Measurements from ENCODE around the gene HOXC6. TPM values are rescaled to one million over a fixed set of nuclear protein-coding genes. Genes with fewer than 3 reads are reported as not detected.

HOXC6 gene
- total and polyA plus RNA-seq, 11 donors, result 0.04 to 0.40 (median 0.08) TPM; not detected in 8

GRCh38 chr12:53998900-53999236 is 29.4 kb upstream of the HOXC6 start:
- H3K4me1 ChIP-seq, result peaks cover 0 to 48% (median 29%) of the 10 kb centered on the region in 12 donors
- no peaks in the 10 kb centered on the region for H3K36me3 ChIP-seq
- 9 to 15% (median 10%) methylated on average over 13 of the region's 13 CpGs for WGBS, 4 donors
- H3K4me3 ChIP-seq, result no peak overlapping the region
- H3K27ac ChIP-seq, result no peak overlapping the region
- DNase-seq (no peak), ATAC-seq (no peak)
- TF ChIP-seq POLR2A (IDR thresholded peaks at IDR 0.05) (no peak), CTCF (IDR thresholded peaks at IDR 0.05) (no peak)
- intact Hi-C loops (cut with DNase I), result no loop called here
- peaks cover 82 to 100% (median 99%) of the 10 kb centered on the region in 9 donors for H3K27me3 ChIP-seq
- H3K9me3 ChIP-seq, result no peaks in the 10 kb centered on the region

GRCh38 chr12:53999559-54000115 is 28.6 kb upstream of the HOXC6 start:
- H3K27ac ChIP-seq, result no peak overlapping the region
- intact Hi-C loops (cut with DNase I), result loop anchor here in 1 of 10 donors (10.0 kb wide), 1 partner anchor 375 kb away; no protein-coding TSS in a partner anchor
- peaks cover 83 to 100% (median 99%) of the 10 kb centered on the region in 9 donors for H3K27me3 ChIP-seq
- no peak for DNase-seq
- peaks cover 0 to 40% (median 22%) of the 10 kb centered on the region in 12 donors for H3K4me1 ChIP-seq
- no peak for TF ChIP-seq POLR2A (IDR thresholded peaks at IDR 0.05)
- no peak for TF ChIP-seq CTCF (IDR thresholded peaks at IDR 0.05)
- no peaks in the 10 kb centered on the region for H3K36me3 ChIP-seq
- H3K9me3 ChIP-seq, result no peaks in the 10 kb centered on the region
- H3K4me3 ChIP-seq, result peak overlapping the region in 9 of 12 donors; percentile 6 to 40 (median 27)
- ATAC-seq, result no peak
- 2 to 4% (median 3%) methylated on average over 14 to 35 of the region's 35 CpGs for WGBS, 4 donors

GRCh38 chr12:54000116-54001114 is 27.8 kb upstream of the HOXC6 start, which contains the start of gene HOXC9:
Gene HOXC9 (plus strand): TSS chr12:54000161. CDS start chr12:54000189, 28 bp downstream.
- Histone ChIP-seq H3K27ac (no peak within 1 kb of the TSS), H3K27me3 (peaks cover 83 to 100% (median 100%) of the 10 kb centered on the region in 9 donors), H3K4me1 (peaks cover 0 to 32% (median 14%) of the 10 kb centered on the region in 12 donors), H3K36me3 (no peaks in the 10 kb centered on the region), H3K9me3 (no peaks in the 10 kb centered on the region), H3K4me3 (peak within 1 kb of the TSS; percentile 6 to 41 (median 25))
- intact Hi-C loops (cut with DNase I), result loop anchor here in 1 of 10 donors (10.0 kb wide), 1 partner anchor 374 kb away; no protein-coding TSS in a partner anchor
- ATAC-seq (peak in 1 of 4 donors; percentile 35), DNase-seq (no peak)
- TF ChIP-seq CTCF (IDR thresholded peaks at IDR 0.05) (no peak), POLR2A (IDR thresholded peaks at IDR 0.05) (no peak)
- 2 to 6% (median 3%) methylated on average over 14 to 87 of the region's 87 CpGs for WGBS, 4 donors

Measured in heart left ventricle (tissue), 16 donors.